ENCODE measurements around the gene POU6F2. TPM values are rescaled to one million over a fixed set of nuclear protein-coding genes. Genes with fewer than 3 reads are reported as not detected.

Gene POU6F2
- total RNA-seq, 1 donor from 2014 or later = 34.7 TPM

- TF ChIP-seq CTCF (IDR thresholded peaks at IDR 0.05; ENCODE audit: partially characterized antibody, unreplicated experiment) = no peak
- H3K36me3 Mint-ChIP-seq (ENCODE audit: unreplicated experiment) = no peaks in the 10 kb centered on the region
- no peak overlapping the region for H3K27ac Mint-ChIP-seq (ENCODE audit: unreplicated experiment)
- H3K27me3 Mint-ChIP-seq (ENCODE audit: unreplicated experiment) = peaks cover 4% of the 10 kb centered on the region
- DNase-seq = no peak
- no peak overlapping the region for H3K4me3 Mint-ChIP-seq (ENCODE audit: unreplicated experiment)
- H3K9me3 Mint-ChIP-seq (ENCODE audit: unreplicated experiment) = peaks cover 2% of the 10 kb centered on the region
- peaks cover 4% of the 10 kb centered on the region for H3K4me1 Mint-ChIP-seq (ENCODE audit: low read depth, unreplicated experiment)
These were observed 523.6 kb downstream of the POU6F2 start for GRCh38 chr7:39501358-39501757.

GRCh38 chr7:39504963-39505362 lies 527.3 kb downstream of the POU6F2 start:
- peaks cover 4% of the 10 kb centered on the region for H3K27me3 Mint-ChIP-seq (ENCODE audit: unreplicated experiment)
- TF ChIP-seq CTCF (IDR thresholded peaks at IDR 0.05; ENCODE audit: partially characterized antibody, unreplicated experiment) = no peak
- H3K4me1 Mint-ChIP-seq (ENCODE audit: low read depth, unreplicated experiment) = no peaks in the 10 kb centered on the region

GRCh38 chr7:39507866-39508551 lies 530.3 kb downstream of the POU6F2 start:
- Mint-ChIP-seq H3K36me3 (ENCODE audit: unreplicated experiment) (no peaks in the 10 kb centered on the region), H3K27me3 (ENCODE audit: unreplicated experiment) (no peaks in the 10 kb centered on the region), H3K4me1 (ENCODE audit: low read depth, unreplicated experiment) (no peaks in the 10 kb centered on the region), H3K27ac (ENCODE audit: unreplicated experiment) (no peak overlapping the region), H3K9me3 (ENCODE audit: unreplicated experiment) (peaks cover 2% of the 10 kb centered on the region), H3K4me3 (ENCODE audit: unreplicated experiment) (no peak overlapping the region)
- no peak for DNase-seq
- TF ChIP-seq CTCF (IDR thresholded peaks at IDR 0.05; ENCODE audit: partially characterized antibody, unreplicated experiment) = no peak

More at GRCh38 chr7:39504963-39505362, 527.3 kb downstream of the POU6F2 start:
- Mint-ChIP-seq H3K27ac (ENCODE audit: unreplicated experiment) (no peak overlapping the region), H3K4me3 (ENCODE audit: unreplicated experiment) (no peak overlapping the region), H3K9me3 (ENCODE audit: unreplicated experiment) (peaks cover 3% of the 10 kb centered on the region), H3K36me3 (ENCODE audit: unreplicated experiment) (no peaks in the 10 kb centered on the region)
- DNase-seq = no peak

- H3K36me3 Mint-ChIP-seq (ENCODE audit: unreplicated experiment) = no peaks in the 10 kb centered on the region
- DNase-seq = no peak
- peaks cover 2% of the 10 kb centered on the region for H3K9me3 Mint-ChIP-seq (ENCODE audit: unreplicated experiment)
- no peaks in the 10 kb centered on the region for H3K4me1 Mint-ChIP-seq (ENCODE audit: low read depth, unreplicated experiment)
- H3K4me3 Mint-ChIP-seq (ENCODE audit: unreplicated experiment) = no peak overlapping the region
- TF ChIP-seq CTCF (IDR thresholded peaks at IDR 0.05; ENCODE audit: partially characterized antibody, unreplicated experiment) = no peak
- H3K27ac Mint-ChIP-seq (ENCODE audit: unreplicated experiment) = no peak overlapping the region
- no peaks in the 10 kb centered on the region for H3K27me3 Mint-ChIP-seq (ENCODE audit: unreplicated experiment)
These were observed 531.7 kb downstream of the POU6F2 start for GRCh38 chr7:39509436-39509835.

GRCh38 chr7:39509912-39510311 lies 532.2 kb downstream of the POU6F2 start:
- Mint-ChIP-seq H3K4me3 (ENCODE audit: unreplicated experiment) (no peak overlapping the region), H3K27ac (ENCODE audit: unreplicated experiment) (no peak overlapping the region), H3K4me1 (ENCODE audit: low read depth, unreplicated experiment) (no peaks in the 10 kb centered on the region), H3K27me3 (ENCODE audit: unreplicated experiment) (no peaks in the 10 kb centered on the region), H3K36me3 (ENCODE audit: unreplicated experiment) (no peaks in the 10 kb centered on the region), H3K9me3 (ENCODE audit: unreplicated experiment) (peaks cover 2% of the 10 kb centered on the region)
- DNase-seq = no peak
- no peak for TF ChIP-seq CTCF (IDR thresholded peaks at IDR 0.05; ENCODE audit: partially characterized antibody, unreplicated experiment)
